ENCODE measurements around the gene HECW1.
"Not testable (repeated sequence)": the region's sequence is repeated elsewhere in the genome, so short reads cannot be mapped to it uniquely, and the experiment has no call there.

Gene HECW1

GRCh38 chr7:43562383-43562782 lies 449.9 kb downstream of the HECW1 start:
- Histone ChIP-seq H3K27me3 (ENCODE audit: control insufficient read depth, insufficient read depth, low read length) (no peaks in the 10 kb centered on the region), H3K9ac (ENCODE audit: low read length) (no peak overlapping the region), H3K4me3 (ENCODE audit: low read length) (no peak overlapping the region), H3K9me3 (ENCODE audit: control insufficient read depth, low read depth, low read length) (no peaks in the 10 kb centered on the region), H3K27ac (ENCODE audit: low read length) (no peak overlapping the region), H3K36me3 (ENCODE audit: control insufficient read depth, low read depth, low read length) (no peaks in the 10 kb centered on the region), H3K4me1 (ENCODE audit: control insufficient read depth, low read depth, low read length) (no peaks in the 10 kb centered on the region)

GRCh38 chr7:43565786-43566185 lies 453.3 kb downstream of the HECW1 start:
- H3K4me1 ChIP-seq (ENCODE audit: control insufficient read depth, low read depth, low read length), result no peaks in the 10 kb centered on the region
- no peak overlapping the region for H3K4me3 ChIP-seq (ENCODE audit: low read length)
- H3K36me3 ChIP-seq (ENCODE audit: control insufficient read depth, low read depth, low read length), result no peaks in the 10 kb centered on the region
- no peak overlapping the region for H3K9ac ChIP-seq (ENCODE audit: low read length)
- H3K9me3 ChIP-seq (ENCODE audit: control insufficient read depth, low read depth, low read length), result no peaks in the 10 kb centered on the region
- H3K27ac ChIP-seq (ENCODE audit: low read length), result no peak overlapping the region
- no peaks in the 10 kb centered on the region for H3K27me3 ChIP-seq (ENCODE audit: control insufficient read depth, insufficient read depth, low read length)

GRCh38 chr7:43568529-43568928 lies 456.1 kb downstream of the HECW1 start:
- H3K36me3 ChIP-seq (ENCODE audit: control insufficient read depth, low read depth, low read length), result no peaks in the 10 kb centered on the region
- no peaks in the 10 kb centered on the region for H3K27me3 ChIP-seq (ENCODE audit: control insufficient read depth, insufficient read depth, low read length)
- H3K9me3 ChIP-seq (ENCODE audit: control insufficient read depth, low read depth, low read length), result no peaks in the 10 kb centered on the region
- no peaks in the 10 kb centered on the region for H3K4me1 ChIP-seq (ENCODE audit: control insufficient read depth, low read depth, low read length)
- no peak overlapping the region for H3K4me3 ChIP-seq (ENCODE audit: low read length)
- no peak overlapping the region for H3K27ac ChIP-seq (ENCODE audit: low read length)
- no peak overlapping the region for H3K9ac ChIP-seq (ENCODE audit: low read length)

DNA sequence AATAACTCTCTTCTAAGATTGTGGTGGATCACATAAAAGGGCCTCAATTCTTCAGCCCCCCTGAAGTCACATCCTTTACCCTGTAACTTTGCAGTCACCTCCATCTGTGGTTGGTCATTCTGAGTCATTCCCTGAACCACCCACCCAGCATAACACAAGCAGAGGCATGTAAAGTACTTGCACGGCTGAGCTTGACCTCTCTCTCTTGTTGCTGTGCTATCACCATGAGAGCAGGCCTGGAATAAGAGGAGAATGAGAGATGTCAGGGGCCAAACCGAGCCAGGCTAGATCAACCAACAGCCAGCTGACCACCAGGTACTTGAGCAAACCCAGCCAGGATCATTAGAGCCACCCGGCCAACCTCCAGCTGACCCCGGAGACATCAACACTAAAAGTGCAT lies 457.0 kb downstream of the HECW1 start:
- no peak overlapping the region for H3K27ac ChIP-seq (ENCODE audit: low read length)

GRCh38 chr7:43570688-43571365 lies 458.4 kb downstream of the HECW1 start:
- H3K36me3 ChIP-seq (ENCODE audit: control insufficient read depth, low read depth, low read length), result no peaks in the 10 kb centered on the region
- H3K9me3 ChIP-seq (ENCODE audit: control insufficient read depth, low read depth, low read length), result no peaks in the 10 kb centered on the region
- no peak overlapping the region for H3K4me3 ChIP-seq (ENCODE audit: low read length)
- H3K27ac ChIP-seq (ENCODE audit: low read length), result no peak overlapping the region
- H3K4me1 ChIP-seq (ENCODE audit: control insufficient read depth, low read depth, low read length), result no peaks in the 10 kb centered on the region
- H3K27me3 ChIP-seq (ENCODE audit: control insufficient read depth, insufficient read depth, low read length), result no peaks in the 10 kb centered on the region
- H3K9ac ChIP-seq (ENCODE audit: low read length), result no peak overlapping the region

More for the DNA sequence above, 457.0 kb downstream of the HECW1 start:
- no peaks in the 10 kb centered on the region for H3K4me1 ChIP-seq (ENCODE audit: control insufficient read depth, low read depth, low read length)
- no peaks in the 10 kb centered on the region for H3K36me3 ChIP-seq (ENCODE audit: control insufficient read depth, low read depth, low read length)
- no peak overlapping the region for H3K4me3 ChIP-seq (ENCODE audit: low read length)
- H3K9me3 ChIP-seq (ENCODE audit: control insufficient read depth, low read depth, low read length), result no peaks in the 10 kb centered on the region
- H3K27me3 ChIP-seq (ENCODE audit: control insufficient read depth, insufficient read depth, low read length), result no peaks in the 10 kb centered on the region
- H3K9ac ChIP-seq (ENCODE audit: low read length), result no peak overlapping the region

GRCh38 chr7:43572516-43573049 lies 460.1 kb downstream of the HECW1 start:
- Histone ChIP-seq H3K27ac (ENCODE audit: low read length) (no peak overlapping the region), H3K36me3 (ENCODE audit: control insufficient read depth, low read depth, low read length) (no peaks in the 10 kb centered on the region), H3K4me1 (ENCODE audit: control insufficient read depth, low read depth, low read length) (peaks cover 2% of the 10 kb centered on the region), H3K9ac (ENCODE audit: low read length) (no peak overlapping the region), H3K4me3 (ENCODE audit: low read length) (no peak overlapping the region), H3K27me3 (ENCODE audit: control insufficient read depth, insufficient read depth, low read length) (no peaks in the 10 kb centered on the region), H3K9me3 (ENCODE audit: control insufficient read depth, low read depth, low read length) (no peaks in the 10 kb centered on the region)

- H3K4me1 ChIP-seq (ENCODE audit: control insufficient read depth, low read depth, low read length); H3K4me3 ChIP-seq (ENCODE audit: low read length); H3K27ac ChIP-seq (ENCODE audit: low read length); H3K36me3 ChIP-seq (ENCODE audit: control insufficient read depth, low read depth, low read length); H3K9me3 ChIP-seq (ENCODE audit: control insufficient read depth, low read depth, low read length); H3K9ac ChIP-seq (ENCODE audit: low read length); H3K27me3 ChIP-seq (ENCODE audit: control insufficient read depth, insufficient read depth, low read length): not testable (repeated sequence)
Observed at GRCh38 chr7:43573832-43574231, 461.4 kb downstream of the HECW1 start.

DNA sequence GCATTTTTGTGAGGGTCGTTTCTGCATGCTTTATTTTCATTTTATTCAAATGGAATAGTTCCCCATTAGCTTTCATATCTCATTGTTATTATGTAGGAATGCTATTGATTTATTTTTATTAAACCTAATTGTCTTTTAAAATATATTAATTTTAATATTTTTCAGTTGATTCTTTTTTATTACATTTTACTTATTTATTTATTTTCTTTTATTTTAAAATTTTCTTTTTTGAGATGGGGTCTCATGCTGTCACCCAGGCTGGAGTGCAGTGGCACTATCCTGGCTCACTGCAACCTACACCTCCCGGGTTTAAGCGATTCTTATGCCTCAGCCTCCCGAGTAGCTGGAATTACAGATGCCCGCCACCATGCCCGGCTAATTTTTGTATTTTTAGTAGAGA lies 463.1 kb downstream of the HECW1 start:
- no peak overlapping the region for H3K27ac ChIP-seq (ENCODE audit: low read length)
- H3K27me3 ChIP-seq (ENCODE audit: control insufficient read depth, insufficient read depth, low read length), result no peaks in the 10 kb centered on the region
- peaks cover 4% of the 10 kb centered on the region for H3K4me1 ChIP-seq (ENCODE audit: control insufficient read depth, low read depth, low read length)
- H3K4me3 ChIP-seq (ENCODE audit: low read length), result no peak overlapping the region
- H3K9me3 ChIP-seq (ENCODE audit: control insufficient read depth, low read depth, low read length), result no peaks in the 10 kb centered on the region
- no peaks in the 10 kb centered on the region for H3K36me3 ChIP-seq (ENCODE audit: control insufficient read depth, low read depth, low read length)
- no peak overlapping the region for H3K9ac ChIP-seq (ENCODE audit: low read length)

DNA sequence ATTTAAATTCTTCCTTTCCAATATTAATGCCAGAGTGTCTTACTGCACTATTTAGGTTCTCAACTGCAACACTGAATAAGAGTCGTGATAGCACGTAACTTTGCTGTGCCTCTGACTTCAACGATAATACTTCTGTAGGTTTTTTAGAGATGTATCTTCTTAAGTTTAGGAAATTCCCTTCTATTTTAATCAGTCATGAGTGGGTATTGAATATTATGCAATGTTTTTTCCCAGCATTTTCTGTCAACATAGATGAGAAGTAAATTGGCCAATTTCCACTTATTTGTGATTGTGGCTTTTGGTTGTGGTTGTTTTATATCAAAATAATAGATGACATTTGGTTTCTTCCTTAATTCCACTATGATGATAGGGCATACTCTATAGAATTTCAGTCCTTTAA lies 463.8 kb downstream of the HECW1 start:
- peaks cover 4% of the 10 kb centered on the region for H3K4me1 ChIP-seq (ENCODE audit: control insufficient read depth, low read depth, low read length)
- no peaks in the 10 kb centered on the region for H3K9me3 ChIP-seq (ENCODE audit: control insufficient read depth, low read depth, low read length)
- no peak overlapping the region for H3K27ac ChIP-seq (ENCODE audit: low read length)
- H3K27me3 ChIP-seq (ENCODE audit: control insufficient read depth, insufficient read depth, low read length), result no peaks in the 10 kb centered on the region
- no peak overlapping the region for H3K9ac ChIP-seq (ENCODE audit: low read length)
- no peak overlapping the region for H3K4me3 ChIP-seq (ENCODE audit: low read length)
- no peaks in the 10 kb centered on the region for H3K36me3 ChIP-seq (ENCODE audit: control insufficient read depth, low read depth, low read length)

DNA sequence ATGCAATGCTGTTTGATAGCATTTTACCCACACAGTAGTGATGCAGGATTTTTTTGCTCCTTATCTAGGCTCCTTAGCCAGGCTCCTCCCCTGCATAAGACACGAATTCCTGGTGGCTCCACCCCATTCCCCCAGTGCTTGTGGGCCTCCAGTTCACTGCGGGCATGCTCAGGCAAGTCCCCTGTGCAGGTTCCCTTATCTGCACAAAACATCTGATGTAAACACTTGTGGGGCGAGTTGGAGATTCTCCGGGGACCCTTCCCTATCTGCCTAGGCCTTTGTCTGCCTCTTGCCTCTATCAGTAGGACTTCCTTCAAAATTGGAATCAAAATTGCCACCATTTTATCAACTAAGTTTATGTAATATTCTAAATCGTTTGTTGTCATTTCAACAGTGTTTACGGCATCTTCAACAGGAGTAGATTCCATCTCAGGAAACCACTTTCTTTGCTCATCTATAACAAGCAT lies 465.1 kb downstream of the HECW1 start:
- Histone ChIP-seq H3K27me3 (ENCODE audit: control insufficient read depth, insufficient read depth, low read length) (peaks cover 8% of the 10 kb centered on the region), H3K9ac (ENCODE audit: low read length) (no peak overlapping the region), H3K4me1 (ENCODE audit: control insufficient read depth, low read depth, low read length) (peaks cover 13% of the 10 kb centered on the region), H3K27ac (ENCODE audit: low read length) (no peak overlapping the region), H3K36me3 (ENCODE audit: control insufficient read depth, low read depth, low read length) (no peaks in the 10 kb centered on the region), H3K4me3 (ENCODE audit: low read length) (no peak overlapping the region), H3K9me3 (ENCODE audit: control insufficient read depth, low read depth, low read length) (no peaks in the 10 kb centered on the region)

DNA sequence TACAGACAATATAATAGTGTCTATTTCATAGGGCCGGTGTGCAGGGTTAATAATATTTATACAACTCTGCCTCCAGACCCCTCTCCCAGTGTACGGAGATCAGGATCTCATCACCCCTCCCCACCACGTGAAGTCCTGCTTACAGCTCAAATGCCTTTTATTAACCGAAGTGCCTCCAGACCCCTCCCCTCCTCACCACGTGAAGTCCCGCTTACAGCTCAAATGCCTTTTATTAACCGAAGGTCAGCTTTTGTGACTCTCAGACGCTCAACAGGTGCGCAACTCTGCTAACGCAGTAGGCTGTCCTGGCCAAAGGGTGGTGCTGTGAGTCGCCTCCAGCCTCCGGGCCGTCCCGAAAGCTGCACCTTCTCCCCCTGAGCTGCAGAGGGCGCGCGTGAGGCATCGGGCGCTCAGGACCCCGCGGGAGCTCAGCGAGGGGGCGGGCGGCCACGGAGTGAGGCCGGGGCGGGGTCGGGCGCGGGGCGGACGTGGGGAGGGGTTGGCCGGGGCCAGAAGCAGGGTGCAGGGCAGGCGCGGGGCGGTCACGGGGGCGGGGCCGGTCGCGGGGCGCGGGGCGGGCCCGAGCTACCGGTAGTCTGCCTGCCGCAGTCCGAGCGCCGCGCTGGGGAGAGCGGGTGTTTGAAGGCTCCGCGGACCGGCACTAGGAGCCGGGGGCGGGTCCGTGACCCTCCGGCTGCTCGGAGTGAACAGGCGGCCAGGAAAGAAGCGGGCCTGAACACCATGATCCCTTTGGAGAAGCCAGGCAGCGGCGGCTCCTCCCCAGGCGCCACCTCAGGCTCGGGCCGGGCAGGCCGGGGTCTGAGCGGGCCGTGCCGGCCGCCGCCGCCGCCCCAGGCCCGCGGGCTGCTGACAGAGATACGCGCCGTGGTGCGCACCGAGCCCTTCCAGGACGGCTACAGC lies 470.3 kb downstream of the HECW1 start, which contains the start of gene STK17A:
TSS of gene STK17A (plus strand) at position 606 of the 921 bp plus-strand sequence. CDS start at position 742, 136 bp downstream.
- Histone ChIP-seq H3K4me1 (ENCODE audit: control insufficient read depth, low read depth, low read length) (peaks cover 20% of the 10 kb centered on the region), H3K9ac (ENCODE audit: low read length) (peak within 1 kb of the TSS; percentile 45), H3K9me3 (ENCODE audit: control insufficient read depth, low read depth, low read length) (no peaks in the 10 kb centered on the region), H3K36me3 (ENCODE audit: control insufficient read depth, low read depth, low read length) (no peaks in the 10 kb centered on the region), H3K27ac (ENCODE audit: low read length) (no peak within 1 kb of the TSS), H3K27me3 (ENCODE audit: control insufficient read depth, insufficient read depth, low read length) (peaks cover 25% of the 10 kb centered on the region), H3K4me3 (ENCODE audit: low read length) (peak within 1 kb of the TSS; percentile 70)

Data from iPS-18a (cell line).